Measurements from ENCODE around the gene ZMYND12. TPM values are rescaled to one million over a fixed set of nuclear protein-coding genes. Genes with fewer than 3 reads are reported as not detected.

ZMYND12 gene
- polyA plus RNA-seq, 1 of the 3 experiments (the other 2 are of a cell fraction), result 0.18 TPM

GRCh38 chr1:42427240-42427639 lies 28.6 kb downstream of the ZMYND12 start:
- H4K20me1 ChIP-seq (ENCODE audit: insufficient read depth), result no peaks in the 10 kb centered on the region
- H3K9me2 ChIP-seq, result no peaks in the 10 kb centered on the region
- 74% methylated on average over 4 of the region's 4 CpGs for WGBS (ENCODE audit: low lambda C conversion rate)
- H3K79me2 ChIP-seq (ENCODE audit: insufficient read depth), result no peaks in the 10 kb centered on the region
- CTCF ChIA-PET, result no interaction called here
- POLR2A ChIA-PET, result no interaction called here
- no peak overlapping the region for H3K27ac ChIP-seq (ENCODE audit: low read depth in 2 of 2, low read length in 1 of 2)
- no peak overlapping the region for H3K4me3 ChIP-seq (ENCODE audit: low read depth in 2 of 2, low read length in 1 of 2)
- H2AFZ ChIP-seq (ENCODE audit: low read depth), result no peak overlapping the region
- TF ChIP-seq FOXJ3 (CRISPR knock-in tag; IDR thresholded peaks at IDR 0.05) (no peak), TCF12 (IDR thresholded peaks at IDR 0.05) (no peak), JUND (IDR thresholded peaks at IDR 0.05) (no peak), ZBTB33 (IDR thresholded peaks at IDR 0.05; ENCODE audit: borderline replicate concordance, low read depth) (no peak), MAX (IDR thresholded peaks at IDR 0.05; ENCODE audit: low read depth) (no peak), NRF1 (IDR thresholded peaks at IDR 0.05; ENCODE audit: low read depth, low read length) (no peak), RFX5 (IDR thresholded peaks at IDR 0.05; ENCODE audit: low read length) (no peak), GATA2 (CRISPR knock-in tag; IDR thresholded peaks at IDR 0.05) (no peak), CTCF (IDR thresholded peaks at IDR 0.05) (no peak), MXI1 (IDR thresholded peaks at IDR 0.05; ENCODE audit: low read depth, low read length) (no peak), EZH2phosphoT487 (IDR thresholded peaks at IDR 0.05; ENCODE audit: borderline replicate concordance, low read depth) (no peak), YY1 (IDR thresholded peaks at IDR 0.05; ENCODE audit: low read depth) (no peak), TAF1 (IDR thresholded peaks at IDR 0.05; ENCODE audit: borderline replicate concordance, low read depth, low read length) (no peak), RAD21 (IDR thresholded peaks at IDR 0.05; ENCODE audit: low read length) (no peak), GABPA (IDR thresholded peaks at IDR 0.05; ENCODE audit: low read depth) (no peak)
- TF ChIP-seq, protein P1, sequence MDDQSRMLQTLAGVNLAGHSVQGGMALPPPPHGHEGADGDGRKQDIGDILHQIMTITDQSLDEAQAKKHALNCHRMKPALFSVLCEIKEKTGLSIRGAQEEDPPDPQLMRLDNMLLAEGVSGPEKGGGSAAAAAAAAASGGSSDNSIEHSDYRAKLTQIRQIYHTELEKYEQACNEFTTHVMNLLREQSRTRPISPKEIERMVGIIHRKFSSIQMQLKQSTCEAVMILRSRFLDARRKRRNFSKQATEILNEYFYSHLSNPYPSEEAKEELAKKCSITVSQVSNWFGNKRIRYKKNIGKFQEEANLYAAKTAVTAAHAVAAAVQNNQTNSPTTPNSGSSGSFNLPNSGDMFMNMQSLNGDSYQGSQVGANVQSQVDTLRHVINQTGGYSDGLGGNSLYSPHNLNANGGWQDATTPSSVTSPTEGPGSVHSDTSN (IDR thresholded peaks at IDR 0.05), result no peak
- TF ChIP-seq, protein P2, sequence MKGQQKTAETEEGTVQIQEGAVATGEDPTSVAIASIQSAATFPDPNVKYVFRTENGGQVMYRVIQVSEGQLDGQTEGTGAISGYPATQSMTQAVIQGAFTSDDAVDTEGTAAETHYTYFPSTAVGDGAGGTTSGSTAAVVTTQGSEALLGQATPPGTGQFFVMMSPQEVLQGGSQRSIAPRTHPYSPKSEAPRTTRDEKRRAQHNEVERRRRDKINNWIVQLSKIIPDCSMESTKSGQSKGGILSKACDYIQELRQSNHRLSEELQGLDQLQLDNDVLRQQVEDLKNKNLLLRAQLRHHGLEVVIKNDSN (IDR thresholded peaks at IDR 0.05; ENCODE audit: borderline replicate concordance, low read depth), result no peak
- no peaks in the 10 kb centered on the region for H3K36me3 ChIP-seq (replicated peaks in 1 of 2; ENCODE audit: control insufficient read depth in 1 of 2, insufficient read depth in 2 of 2, low read length in 1 of 2)
- no peaks in the 10 kb centered on the region for H3F3A ChIP-seq (replicated peaks; ENCODE audit: insufficient read depth)
- no peak overlapping the region for H3K9ac ChIP-seq
- no peaks in the 10 kb centered on the region for H3K9me3 ChIP-seq
- H3K27me3 ChIP-seq (ENCODE audit: insufficient read depth), result no peaks in the 10 kb centered on the region; the same call in 1 of the 2 replicates
- H3K4me1 ChIP-seq (ENCODE audit: control insufficient read depth in 1 of 2, insufficient read depth in 2 of 2, low read depth in 1 of 2, low read length in 1 of 2), result no peaks in the 10 kb centered on the region; a peak in 1 of 4 replicates
- H3K4me2 ChIP-seq, result no peak overlapping the region
- DNase-seq, result no peak

Data from SK-N-SH (cell line).